COLO829 (cell line): ENCODE data around the gene GCAT.

Experiments
- DNase-seq: peaks from one replicate; pipeline ENCODE4 v3.0.0; 2012; ENCODE audit warnings: low spot score

Gene GCAT

DNA sequence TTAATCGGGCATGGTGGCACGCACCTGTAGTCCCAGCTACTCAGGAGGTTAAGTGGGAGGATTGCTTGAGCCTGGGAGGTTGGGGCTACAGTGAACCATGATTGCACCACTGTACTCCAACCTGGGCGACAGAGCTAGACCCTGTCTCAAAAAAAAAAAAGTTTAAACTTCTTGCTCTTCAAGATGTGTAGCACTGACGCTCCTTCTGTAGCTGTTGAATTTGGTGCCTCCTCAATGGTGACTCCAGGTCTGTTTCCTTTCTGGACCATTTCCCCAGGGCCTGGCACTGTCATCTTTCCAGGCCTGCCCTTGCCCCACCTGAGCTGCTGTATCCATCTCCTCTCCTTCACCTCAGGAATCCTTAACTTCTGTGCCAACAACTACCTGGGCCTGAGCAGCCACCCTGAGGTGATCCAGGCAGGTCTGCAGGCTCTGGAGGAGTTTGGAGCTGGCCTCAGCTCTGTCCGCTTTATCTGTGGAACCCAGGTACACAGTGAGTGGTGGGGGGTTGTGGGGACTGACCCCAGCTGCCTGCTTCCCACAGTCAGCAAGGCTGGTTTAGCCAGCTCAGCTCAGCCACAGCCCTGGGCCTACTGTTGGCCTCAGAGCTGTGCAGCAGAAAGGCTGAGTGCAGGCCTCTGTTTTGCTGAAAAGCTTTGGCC lies 2.1 kb downstream of the GCAT start:
- DNase-seq = no peak

DNA sequence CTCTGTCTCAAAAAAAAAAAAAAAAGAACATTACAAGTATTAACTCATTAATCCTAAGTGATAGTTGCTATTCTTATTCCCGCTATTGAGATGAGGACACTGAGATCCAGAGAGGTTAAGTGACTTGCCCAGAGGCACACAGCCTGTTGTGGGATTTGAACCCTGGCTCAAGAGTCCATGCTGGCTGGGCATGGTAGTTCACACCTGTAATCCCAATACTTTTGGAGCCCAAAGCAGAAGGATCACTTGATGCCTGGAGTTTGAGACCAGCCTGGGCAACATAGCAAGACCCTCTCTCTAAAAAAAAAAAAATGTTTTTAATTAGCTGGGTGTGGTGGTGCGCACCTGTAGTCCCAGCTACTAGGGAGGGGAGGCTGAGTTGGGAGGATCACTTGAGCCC lies 4.1 kb downstream of the GCAT start:
- DNase-seq = no peak

DNA sequence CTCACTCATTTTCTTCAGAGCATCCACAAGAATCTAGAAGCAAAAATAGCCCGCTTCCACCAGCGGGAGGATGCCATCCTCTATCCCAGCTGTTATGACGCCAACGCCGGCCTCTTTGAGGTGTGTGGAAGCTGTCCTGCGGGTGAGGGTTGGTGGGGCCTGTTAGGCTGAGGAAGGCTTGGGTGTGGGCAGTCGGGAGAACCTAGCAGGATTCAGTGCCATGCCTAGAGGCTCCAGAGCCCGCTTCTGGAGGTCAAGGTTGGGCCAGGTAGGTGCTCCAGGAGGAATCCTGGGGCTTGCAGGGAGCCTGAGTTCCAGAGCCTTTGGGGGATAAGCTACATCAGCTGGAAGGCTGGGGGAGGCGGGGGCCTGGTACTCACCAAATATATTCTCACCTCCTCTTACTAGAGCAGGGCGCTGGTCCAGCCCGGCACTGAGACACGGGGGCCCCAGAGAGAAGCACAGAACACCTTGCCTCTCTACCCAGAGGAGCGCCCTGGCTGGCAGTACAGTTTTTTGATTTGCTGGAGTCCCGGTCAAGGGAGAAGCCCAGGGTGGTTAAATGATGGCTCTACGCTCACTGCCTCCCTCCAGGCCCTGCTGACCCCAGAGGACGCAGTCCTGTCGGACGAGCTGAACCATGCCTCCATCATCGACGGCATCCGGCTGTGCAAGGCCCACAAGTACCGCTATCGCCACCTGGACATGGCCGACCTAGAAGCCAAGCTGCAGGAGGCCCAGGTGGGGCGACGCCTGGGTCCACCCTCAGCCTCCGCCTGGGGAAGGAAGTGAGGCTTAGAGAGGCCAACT lies 5.3 kb downstream of the GCAT start:
- no peak for DNase-seq

DNA sequence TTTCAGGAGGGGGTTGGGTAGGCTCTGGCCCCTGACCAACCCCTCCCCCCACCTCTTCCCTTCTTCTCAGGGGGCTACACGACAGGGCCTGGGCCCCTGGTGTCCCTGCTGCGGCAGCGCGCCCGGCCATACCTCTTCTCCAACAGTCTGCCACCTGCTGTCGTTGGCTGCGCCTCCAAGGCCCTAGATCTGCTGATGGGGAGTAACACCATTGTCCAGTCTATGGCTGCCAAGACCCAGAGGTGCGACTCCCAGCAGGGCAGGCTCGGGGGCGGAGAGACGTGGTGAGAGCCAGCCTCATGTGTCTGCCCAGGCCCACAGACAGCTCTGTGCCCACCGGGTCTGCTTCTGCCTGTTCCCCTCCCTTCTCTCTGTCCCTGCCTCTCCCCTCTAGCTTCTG lies 7.9 kb downstream of the GCAT start:
- no peak for DNase-seq

GRCh38 chr22:37816543-37817180 lies 8.9 kb downstream of the GCAT start:
- DNase-seq = no peak

GRCh38 chr22:37817705-37818408 lies 10.1 kb downstream of the GCAT start:
- peak; percentile 87 for DNase-seq

DNA sequence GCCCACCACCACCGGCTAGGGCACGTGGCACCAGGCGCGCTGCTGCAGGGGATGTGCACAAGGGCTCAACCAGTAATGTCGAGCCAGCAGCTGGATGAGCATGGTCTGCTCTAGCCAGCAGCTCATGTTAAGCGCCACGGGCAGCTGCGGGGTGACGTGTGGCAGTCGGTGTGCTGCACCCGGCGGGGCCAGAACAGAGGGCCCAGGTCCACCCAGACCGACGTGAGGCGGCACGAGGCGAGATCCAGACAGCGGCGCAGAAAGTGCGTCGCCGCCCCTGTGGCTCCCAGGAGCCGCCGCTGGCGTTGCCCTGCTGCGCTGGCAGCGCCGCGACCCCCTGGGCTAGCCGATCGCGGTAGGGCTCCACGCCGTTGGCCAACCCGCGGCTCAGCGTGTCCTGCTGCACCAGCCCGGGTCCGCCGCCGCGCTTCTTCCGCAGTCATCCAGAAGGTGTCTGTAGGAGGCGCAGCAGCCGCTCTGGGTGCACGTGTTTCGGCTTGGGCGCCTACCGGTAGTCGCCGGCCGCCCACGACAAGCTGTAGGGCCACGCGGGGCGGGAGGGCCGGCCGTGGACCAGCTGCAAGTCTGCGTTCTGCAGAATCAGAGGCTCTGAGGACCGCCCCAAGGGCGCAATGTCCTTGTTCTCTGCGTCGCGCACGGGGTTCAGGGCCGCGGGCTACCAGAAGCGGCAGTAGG lies 10.8 kb downstream of the GCAT start:
- no peak for DNase-seq

DNA sequence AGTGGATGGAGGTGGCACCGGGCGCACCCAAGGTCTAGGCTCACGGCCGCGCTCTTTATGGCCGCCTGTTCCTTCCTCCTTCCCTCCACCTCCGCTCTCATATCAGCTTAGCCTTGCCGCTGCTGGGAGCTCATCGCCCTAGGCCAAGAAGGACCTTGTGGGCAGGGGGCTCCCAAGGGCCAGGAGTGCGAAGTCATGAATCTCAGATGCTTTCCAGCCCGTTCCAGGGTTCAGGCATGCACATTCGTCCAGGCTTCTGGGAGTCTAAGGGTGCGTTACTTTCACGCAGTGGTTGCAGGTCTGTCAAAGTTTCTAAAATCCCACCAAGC lies 11.3 kb downstream of the GCAT start:
- DNase-seq = no peak

DNA sequence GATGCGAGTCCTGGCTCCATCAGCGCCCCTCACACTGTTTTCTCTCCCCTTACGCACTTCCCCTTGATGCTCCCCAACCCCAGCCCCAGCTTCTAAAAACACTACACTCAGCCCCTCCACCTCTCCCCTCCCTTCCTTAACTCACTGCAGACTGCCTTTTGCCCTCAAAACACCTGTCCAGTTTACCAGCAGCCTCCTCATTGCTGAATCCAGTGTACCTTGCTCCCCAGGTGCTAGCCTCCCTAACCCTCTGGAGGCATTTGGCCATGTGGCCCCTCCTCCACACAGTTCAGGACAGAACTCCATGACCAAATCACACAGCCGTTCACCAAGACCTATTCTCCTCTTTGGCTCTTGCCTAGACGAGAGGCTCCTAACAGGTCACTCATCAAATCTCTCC lies 12.6 kb downstream of the GCAT start:
- no peak for DNase-seq

DNA sequence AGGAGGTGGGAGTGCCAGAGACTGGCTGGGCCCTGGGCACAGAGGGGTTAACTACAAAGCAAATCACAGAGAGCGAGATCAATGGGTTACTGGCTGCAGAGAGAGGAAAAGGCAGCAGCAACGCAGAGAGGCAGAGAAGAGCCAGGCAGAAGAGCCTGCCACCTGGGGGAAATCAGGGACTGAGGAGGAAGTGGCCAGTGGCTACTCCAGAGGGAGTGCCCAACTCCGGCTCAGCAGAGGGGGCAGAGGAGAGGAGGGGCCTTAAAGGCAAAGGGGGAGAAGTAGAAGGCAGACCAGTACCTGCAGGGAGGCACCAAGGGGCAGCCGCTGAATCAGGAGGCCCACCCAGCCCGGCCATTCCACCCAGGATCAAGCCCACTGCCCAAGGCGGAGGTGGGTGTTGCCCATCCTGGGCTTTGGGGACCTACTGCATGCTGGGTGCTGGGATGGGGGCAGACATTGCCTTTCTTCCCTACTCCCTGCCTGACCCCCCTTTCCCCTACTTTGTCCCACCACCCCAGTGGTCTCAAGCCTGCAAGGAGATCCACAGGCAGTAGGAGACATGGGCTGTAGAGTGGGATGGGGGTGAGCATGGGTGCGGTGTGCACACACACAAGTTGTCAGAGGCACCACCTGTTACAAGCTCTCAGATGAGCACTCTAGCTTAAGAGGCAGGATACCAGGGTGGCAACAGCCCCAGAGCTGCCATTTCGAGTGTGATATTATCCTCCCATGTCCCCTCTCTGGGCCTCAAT lies 14.5 kb downstream of the GCAT start:
- no peak for DNase-seq

DNA sequence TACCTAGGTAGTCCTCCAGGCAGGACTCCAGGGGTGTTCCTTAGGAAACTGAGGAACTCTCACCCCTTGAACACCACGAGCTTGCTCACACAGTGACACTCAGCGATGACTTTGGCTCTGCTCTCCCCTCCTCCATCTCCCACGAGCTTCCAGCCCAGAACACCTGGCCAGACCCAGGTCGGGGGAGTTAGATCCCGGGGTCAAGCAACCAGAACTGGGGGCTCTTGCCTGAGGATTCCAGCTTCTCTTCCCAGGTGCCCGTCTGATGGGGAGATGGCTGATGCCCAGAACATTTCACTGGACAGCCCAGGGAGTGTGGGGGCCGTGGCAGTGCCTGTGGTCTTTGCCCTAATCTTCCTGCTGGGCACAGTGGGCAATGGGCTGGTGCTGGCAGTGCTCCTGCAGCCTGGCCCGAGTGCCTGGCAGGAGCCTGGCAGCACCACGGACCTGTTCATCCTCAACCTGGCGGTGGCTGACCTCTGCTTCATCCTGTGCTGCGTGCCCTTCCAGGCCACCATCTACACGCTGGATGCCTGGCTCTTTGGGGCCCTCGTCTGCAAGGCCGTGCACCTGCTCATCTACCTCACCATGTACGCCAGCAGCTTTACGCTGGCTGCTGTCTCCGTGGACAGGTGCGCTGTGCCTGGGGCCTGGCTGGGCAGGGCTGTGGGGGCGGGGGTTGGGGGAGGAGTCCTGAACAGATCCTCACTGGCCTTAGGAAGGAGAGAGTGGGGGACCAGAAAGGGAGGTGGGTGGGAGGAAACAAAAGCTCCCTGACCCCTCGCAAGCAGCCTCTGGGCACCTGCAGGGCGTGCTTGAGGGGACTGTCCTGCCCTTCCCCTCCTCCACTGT lies 15.6 kb downstream of the GCAT start, which contains the start of gene GALR3:
GALR3 (plus strand) TSS at position 249 of the 852 bp plus-strand sequence; CDS start at position 274, 25 bp downstream.
- no peak for DNase-seq

DNA sequence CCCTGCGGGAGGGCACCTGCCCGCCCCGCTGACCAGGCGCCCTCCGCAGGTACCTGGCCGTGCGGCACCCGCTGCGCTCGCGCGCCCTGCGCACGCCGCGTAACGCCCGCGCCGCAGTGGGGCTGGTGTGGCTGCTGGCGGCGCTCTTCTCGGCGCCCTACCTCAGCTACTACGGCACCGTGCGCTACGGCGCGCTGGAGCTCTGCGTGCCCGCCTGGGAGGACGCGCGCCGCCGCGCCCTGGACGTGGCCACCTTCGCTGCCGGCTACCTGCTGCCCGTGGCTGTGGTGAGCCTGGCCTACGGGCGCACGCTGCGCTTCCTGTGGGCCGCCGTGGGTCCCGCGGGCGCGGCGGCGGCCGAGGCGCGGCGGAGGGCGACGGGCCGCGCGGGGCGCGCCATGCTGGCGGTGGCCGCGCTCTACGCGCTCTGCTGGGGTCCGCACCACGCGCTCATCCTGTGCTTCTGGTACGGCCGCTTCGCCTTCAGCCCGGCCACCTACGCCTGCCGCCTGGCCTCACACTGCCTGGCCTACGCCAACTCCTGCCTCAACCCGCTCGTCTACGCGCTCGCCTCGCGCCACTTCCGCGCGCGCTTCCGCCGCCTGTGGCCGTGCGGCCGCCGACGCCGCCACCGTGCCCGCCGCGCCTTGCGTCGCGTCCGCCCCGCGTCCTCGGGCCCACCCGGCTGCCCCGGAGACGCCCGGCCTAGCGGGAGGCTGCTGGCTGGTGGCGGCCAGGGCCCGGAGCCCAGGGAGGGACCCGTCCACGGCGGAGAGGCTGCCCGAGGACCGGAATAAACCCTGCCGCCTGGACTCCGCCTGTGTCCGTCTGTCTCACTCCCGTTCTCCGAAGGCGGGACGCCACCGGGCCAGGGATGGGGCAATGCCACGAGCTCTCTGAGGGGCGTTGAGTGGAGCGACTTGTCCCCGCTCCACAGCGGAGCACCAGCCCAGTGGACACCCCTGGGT lies 17.2 kb downstream of the GCAT start:
- no peak for DNase-seq

- no peak for DNase-seq
Measured at GRCh38 chr22:37827056-37827455, 19.3 kb downstream of the GCAT start.

DNA sequence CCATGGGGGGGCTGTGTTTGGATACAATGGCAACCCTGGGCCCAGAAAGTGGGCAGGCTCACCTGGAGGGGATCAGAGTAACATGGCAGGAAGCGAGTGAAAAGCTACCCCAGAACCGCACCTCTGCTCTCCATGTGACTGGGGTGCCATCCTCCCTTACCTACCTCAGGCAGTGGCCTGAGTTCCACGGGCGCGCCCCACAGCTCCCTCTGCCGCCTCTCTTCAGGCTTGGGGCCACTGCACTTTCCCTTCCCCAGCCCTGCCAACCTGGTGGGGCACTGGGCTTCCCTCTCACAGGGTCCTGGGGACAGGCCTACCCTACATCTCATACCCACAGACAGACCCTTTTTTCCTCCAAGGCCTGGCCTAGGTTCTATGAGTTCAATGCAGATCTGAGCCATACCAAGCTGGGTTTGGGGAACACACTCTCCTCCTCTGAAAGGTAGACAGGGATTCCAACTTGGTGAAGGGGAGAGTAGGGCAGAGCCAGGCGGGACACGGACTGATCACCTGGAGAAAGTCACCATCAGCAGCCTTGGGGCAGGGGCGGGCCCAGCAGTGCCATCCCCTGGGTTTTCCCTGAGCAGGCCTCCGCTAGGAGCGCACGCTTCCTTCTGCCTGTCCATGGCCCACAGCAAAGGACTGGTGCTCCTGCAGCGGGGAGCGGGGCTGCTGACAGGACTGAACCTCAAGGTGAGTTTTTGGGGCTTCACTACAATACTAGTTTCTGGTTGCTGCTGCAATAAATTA lies 22.5 kb downstream of the GCAT start:
- no peak for DNase-seq

DNA sequence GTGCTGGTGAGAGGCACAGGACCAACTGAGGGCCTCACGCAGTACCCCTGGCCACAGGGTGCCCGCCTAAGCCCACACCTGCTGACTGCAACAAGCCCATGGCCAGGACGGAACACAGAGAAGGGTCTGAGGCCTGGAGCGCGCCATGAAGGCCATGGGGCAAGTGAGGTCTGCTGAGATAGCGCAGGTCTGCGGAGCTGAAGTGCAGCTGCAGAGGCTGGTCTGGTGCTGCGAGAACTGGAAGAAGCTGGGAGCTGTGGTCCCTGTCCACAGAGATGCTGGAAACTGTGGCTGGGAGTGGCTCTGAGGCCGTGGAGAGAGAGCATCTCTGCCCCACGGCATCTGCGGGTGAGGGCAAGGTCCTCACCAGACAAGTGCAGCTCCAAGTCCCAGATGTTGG lies 23.7 kb downstream of the GCAT start:
- no peak for DNase-seq

GRCh38 chr22:37832022-37832857 lies 24.5 kb downstream of the GCAT start:
- no peak for DNase-seq

DNA sequence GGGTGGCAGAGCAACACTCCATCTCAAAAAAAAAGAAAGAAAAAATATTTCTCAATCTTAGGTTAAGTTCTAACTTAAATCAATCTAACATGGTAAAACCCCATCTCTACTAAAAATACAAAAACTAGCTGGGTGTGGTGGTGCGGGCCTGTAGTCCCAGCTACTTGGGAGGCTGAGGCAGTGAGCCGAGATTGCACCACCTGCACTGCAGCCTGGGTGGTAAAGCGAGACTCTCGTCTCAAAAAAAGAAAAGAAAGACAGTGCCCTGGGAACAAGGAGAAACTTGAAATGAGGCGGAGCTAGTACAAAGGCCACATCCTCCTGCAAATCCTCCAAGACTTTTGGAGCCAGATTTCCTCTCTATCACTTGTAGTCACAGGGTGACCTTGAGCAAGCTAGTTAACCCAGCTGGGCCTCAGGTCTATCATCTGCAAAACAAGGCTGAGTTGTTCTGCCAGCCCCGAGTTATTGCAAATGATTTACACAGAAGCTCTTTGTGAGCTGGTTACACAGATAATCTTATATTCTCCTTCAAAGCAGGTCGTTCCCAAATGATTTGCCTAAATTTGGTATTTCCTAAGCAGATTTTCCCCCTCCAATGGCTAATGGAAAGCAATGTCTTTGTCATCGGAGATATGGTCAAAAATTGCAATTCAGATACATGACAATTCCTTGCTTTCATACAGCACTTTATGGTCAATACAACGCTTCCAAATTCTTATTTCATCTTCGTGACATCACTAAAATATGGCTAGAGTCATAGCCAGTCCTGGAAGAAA lies 34.5 kb downstream of the GCAT start:
- DNase-seq = peak; percentile 85
